GM23248 (cell line): Measurements from ENCODE around the gene PPP2R5B.

ENCODE experiments used
- EZH2 ChIP-seq: fragments of 200-600 bp; sonication (generic); IDR thresholded peaks from 2 replicates; pipeline ENCODE4 v1.6.1; 2018; ENCODE audit warnings: antibody characterized with exemption, mild to moderate bottlenecking; ENCODE audit not compliant: insufficient read depth, poor library complexity, severe bottlenecking
- EZH2phosphoT487 ChIP-seq: fragments of 200-600 bp; sonication (generic); IDR thresholded peaks from 2 replicates; pipeline ENCODE4 v1.6.1; 2018; ENCODE audit warnings: antibody characterized with exemption, moderate library complexity, mild to moderate bottlenecking, low read depth; ENCODE audit not compliant: insufficient read depth

- no peak for TF ChIP-seq EZH2
- TF ChIP-seq EZH2phosphoT487: no peak
Observed at GRCh38 chr11:64900774-64901173, 23.7 kb upstream of the PPP2R5B start.
